H1 (cell line): ENCODE measurements around the gene MPND. TPM values are rescaled to one million over a fixed set of nuclear protein-coding genes. Genes with fewer than 3 reads are reported as not detected.

Source experiments
- EZH2 ChIP-seq: fragments of 200-600 bp; sonication (generic); IDR thresholded peaks from 2 replicates; pipeline ENCODE4 v1.7.1; 2012; ENCODE audit warnings: low read depth, mild to moderate bottlenecking, moderate library complexity, low read length, inconsistent platforms; ENCODE audit not compliant: severe bottlenecking
- RNF2 ChIP-seq: fragments of 200-900, 300-1000 bp; sonication (generic); IDR thresholded peaks from 2 replicates; pipeline ENCODE4 v1.7.1; 2016; ENCODE audit warnings: borderline replicate concordance, low read depth, mild to moderate bottlenecking, antibody characterized with exemption, low read length; ENCODE audit not compliant: poor library complexity, severe bottlenecking; ENCODE audit errors: missing control alignments
- SAP30 ChIP-seq: fragments of 300-600 bp; sonication (generic); IDR thresholded peaks from 2 replicates; pipeline ENCODE4 v1.7.1; 2012; ENCODE audit warnings: low read length, moderate library complexity, mild to moderate bottlenecking, inconsistent platforms; ENCODE audit not compliant: insufficient read depth, insufficient replicate concordance
- polyA plus RNA-seq, 7 experiments: library from polyadenylated mRNA; depleted of rRNA in 3 of 7; stranded (reverse) in 5 of 7; unstranded in 2 of 7; fragments of >200 nt in 5 of 7; fragments of 200-250 nt in 2 of 7; gene quantifications; 1 replicate in 5 of 7; 2 replicates in 1 of 7; 4 replicates in 1 of 7; pipeline versions ENCODE4 v1.2.1 to v1.2.3, GENCODE V29; 2011 to 2013; ENCODE audit warnings: missing spikeins in 2 of 7, mixed read lengths in 2 of 7
- total RNA-seq: library from RNA; stranded (reverse); fragmentation: NEBNext Ultra II Directional; extraction: Animal tissue kit (Norgen Biotek cat#: 25700); gene quantifications from 2 replicates; pipeline ENCODE4 v1.2.1, GENCODE V29; 2021
- TF ChIP-seq, protein P1 (sequence below): fragments of 300-600 bp; sonication (generic); IDR thresholded peaks from 2 replicates; pipeline ENCODE4 v1.7.1; 2012; ENCODE audit warnings: low read length, moderate library complexity, mild to moderate bottlenecking, inconsistent platforms; ENCODE audit not compliant: insufficient replicate concordance

The MPND gene
- total and polyA plus RNA-seq, 2 of the 8 experiments (the other 6 are each of a cell fraction or from before 2014, with no cell fraction given): 22.9 to 27.7 TPM

DNA sequence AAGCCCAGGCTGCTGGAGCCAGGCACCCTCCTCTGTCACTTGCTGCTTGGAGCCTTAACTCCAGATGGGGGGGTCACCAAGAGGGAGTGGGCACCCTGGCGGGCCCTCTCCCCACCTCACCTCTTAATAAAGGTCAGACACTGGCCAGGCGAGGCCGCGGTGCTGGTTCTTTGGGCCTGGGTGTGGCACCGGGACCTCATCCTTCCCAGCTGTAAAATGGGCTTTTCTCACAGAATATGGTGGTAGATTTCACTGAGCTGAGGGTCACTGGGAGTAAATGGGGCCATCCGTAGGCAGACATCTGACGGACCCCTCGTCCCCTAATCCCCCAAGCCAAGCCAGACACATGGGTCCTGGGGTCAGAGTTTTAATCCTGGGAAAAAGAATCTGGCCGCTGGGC, 19.7 kb upstream of the MPND start (continued):
- TF ChIP-seq, protein P1, sequence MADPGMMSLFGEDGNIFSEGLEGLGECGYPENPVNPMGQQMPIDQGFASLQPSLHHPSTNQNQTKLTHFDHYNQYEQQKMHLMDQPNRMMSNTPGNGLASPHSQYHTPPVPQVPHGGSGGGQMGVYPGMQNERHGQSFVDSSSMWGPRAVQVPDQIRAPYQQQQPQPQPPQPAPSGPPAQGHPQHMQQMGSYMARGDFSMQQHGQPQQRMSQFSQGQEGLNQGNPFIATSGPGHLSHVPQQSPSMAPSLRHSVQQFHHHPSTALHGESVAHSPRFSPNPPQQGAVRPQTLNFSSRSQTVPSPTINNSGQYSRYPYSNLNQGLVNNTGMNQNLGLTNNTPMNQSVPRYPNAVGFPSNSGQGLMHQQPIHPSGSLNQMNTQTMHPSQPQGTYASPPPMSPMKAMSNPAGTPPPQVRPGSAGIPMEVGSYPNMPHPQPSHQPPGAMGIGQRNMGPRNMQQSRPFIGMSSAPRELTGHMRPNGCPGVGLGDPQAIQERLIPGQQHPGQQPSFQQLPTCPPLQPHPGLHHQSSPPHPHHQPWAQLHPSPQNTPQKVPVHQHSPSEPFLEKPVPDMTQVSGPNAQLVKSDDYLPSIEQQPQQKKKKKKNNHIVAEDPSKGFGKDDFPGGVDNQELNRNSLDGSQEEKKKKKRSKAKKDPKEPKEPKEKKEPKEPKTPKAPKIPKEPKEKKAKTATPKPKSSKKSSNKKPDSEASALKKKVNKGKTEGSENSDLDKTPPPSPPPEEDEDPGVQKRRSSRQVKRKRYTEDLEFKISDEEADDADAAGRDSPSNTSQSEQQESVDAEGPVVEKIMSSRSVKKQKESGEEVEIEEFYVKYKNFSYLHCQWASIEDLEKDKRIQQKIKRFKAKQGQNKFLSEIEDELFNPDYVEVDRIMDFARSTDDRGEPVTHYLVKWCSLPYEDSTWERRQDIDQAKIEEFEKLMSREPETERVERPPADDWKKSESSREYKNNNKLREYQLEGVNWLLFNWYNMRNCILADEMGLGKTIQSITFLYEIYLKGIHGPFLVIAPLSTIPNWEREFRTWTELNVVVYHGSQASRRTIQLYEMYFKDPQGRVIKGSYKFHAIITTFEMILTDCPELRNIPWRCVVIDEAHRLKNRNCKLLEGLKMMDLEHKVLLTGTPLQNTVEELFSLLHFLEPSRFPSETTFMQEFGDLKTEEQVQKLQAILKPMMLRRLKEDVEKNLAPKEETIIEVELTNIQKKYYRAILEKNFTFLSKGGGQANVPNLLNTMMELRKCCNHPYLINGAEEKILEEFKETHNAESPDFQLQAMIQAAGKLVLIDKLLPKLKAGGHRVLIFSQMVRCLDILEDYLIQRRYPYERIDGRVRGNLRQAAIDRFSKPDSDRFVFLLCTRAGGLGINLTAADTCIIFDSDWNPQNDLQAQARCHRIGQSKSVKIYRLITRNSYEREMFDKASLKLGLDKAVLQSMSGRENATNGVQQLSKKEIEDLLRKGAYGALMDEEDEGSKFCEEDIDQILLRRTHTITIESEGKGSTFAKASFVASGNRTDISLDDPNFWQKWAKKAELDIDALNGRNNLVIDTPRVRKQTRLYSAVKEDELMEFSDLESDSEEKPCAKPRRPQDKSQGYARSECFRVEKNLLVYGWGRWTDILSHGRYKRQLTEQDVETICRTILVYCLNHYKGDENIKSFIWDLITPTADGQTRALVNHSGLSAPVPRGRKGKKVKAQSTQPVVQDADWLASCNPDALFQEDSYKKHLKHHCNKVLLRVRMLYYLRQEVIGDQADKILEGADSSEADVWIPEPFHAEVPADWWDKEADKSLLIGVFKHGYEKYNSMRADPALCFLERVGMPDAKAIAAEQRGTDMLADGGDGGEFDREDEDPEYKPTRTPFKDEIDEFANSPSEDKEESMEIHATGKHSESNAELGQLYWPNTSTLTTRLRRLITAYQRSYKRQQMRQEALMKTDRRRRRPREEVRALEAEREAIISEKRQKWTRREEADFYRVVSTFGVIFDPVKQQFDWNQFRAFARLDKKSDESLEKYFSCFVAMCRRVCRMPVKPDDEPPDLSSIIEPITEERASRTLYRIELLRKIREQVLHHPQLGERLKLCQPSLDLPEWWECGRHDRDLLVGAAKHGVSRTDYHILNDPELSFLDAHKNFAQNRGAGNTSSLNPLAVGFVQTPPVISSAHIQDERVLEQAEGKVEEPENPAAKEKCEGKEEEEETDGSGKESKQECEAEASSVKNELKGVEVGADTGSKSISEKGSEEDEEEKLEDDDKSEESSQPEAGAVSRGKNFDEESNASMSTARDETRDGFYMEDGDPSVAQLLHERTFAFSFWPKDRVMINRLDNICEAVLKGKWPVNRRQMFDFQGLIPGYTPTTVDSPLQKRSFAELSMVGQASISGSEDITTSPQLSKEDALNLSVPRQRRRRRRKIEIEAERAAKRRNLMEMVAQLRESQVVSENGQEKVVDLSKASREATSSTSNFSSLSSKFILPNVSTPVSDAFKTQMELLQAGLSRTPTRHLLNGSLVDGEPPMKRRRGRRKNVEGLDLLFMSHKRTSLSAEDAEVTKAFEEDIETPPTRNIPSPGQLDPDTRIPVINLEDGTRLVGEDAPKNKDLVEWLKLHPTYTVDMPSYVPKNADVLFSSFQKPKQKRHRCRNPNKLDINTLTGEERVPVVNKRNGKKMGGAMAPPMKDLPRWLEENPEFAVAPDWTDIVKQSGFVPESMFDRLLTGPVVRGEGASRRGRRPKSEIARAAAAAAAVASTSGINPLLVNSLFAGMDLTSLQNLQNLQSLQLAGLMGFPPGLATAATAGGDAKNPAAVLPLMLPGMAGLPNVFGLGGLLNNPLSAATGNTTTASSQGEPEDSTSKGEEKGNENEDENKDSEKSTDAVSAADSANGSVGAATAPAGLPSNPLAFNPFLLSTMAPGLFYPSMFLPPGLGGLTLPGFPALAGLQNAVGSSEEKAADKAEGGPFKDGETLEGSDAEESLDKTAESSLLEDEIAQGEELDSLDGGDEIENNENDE: no peak
- TF ChIP-seq RNF2 (no peak), EZH2 (no peak), SAP30 (no peak)
